ENCODE results near the gene OXGR1.
"Not testable (repeated sequence)": the region's sequence is repeated elsewhere in the genome, so short reads cannot be mapped to it uniquely, and the experiment has no call there.

Gene OXGR1

GRCh38 chr13:97004886-97005285, 10.6 kb upstream of the OXGR1 start:
- no peak for DNase-seq

GRCh38 chr13:97004096-97004876, 10.0 kb upstream of the OXGR1 start:
- DNase-seq = no peak

- DNase-seq = no peak
Observed at GRCh38 chr13:97003071-97003470, 8.8 kb upstream of the OXGR1 start.

DNA sequence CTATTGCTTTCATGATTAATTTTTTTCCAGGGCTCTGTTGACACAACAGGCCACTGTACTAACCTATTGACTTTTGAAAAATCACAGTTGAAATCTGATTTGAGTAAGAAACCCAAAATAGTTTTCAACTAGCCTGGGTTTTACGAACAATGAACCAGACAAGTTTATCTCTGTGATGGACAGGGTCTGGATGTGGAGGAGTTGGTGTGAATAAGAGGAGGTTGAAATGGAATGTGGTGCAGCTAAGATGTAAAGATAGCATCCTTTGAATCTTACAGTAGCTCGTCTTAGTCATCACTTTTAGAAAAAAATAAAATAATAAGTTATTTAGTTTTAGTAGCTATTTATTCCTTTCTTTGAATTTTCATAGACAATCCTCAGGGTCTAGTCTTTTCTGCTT, 8.3 kb upstream of the OXGR1 start:
- DNase-seq = no peak

DNA sequence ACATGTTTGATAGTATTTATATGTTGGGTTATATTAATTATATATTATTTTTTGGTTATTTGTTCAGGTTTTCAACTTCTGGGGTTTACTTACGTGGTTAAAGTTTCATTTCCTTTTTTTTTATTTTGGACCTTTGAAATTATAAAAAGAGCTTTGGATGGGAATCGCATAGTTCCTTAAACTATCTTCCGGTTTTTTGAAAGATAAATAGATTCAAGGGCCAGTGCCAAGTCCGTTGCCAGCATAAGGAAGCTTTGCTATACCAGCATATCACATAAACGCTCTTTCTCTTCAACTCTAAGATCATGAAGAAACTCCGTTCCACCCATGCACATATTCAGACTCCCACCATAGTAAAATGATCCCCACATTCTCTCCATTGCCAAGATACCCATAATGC, 7.4 kb upstream of the OXGR1 start:
- DNase-seq = no peak

GRCh38 chr13:97000295-97000925, 6.1 kb upstream of the OXGR1 start:
- DNase-seq = no peak

DNA sequence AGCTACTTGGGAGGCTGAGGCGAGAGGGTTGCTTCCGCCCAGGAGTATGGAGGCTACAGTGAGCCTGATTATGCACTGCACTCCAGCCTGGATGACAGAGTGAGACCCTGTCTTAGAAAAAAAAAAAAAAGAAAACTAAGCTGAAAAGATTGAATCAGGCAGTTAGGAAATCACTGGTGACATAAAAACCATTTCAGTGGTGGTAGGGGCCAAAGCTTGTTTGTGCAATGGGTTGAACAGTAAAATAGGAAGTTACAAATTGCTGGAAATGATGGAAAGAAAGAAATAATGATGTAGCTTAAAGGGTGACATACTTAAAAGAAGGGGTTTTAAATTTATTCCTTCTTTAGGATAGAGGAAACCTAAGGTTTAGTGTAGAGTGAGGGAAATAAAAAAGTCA, 4.8 kb upstream of the OXGR1 start:
- no peak for DNase-seq

GRCh38 chr13:96998051-96998450, 3.8 kb upstream of the OXGR1 start:
- DNase-seq = no peak

- DNase-seq = no peak
Observed at GRCh38 chr13:96996886-96997285, 2.6 kb upstream of the OXGR1 start.

DNA sequence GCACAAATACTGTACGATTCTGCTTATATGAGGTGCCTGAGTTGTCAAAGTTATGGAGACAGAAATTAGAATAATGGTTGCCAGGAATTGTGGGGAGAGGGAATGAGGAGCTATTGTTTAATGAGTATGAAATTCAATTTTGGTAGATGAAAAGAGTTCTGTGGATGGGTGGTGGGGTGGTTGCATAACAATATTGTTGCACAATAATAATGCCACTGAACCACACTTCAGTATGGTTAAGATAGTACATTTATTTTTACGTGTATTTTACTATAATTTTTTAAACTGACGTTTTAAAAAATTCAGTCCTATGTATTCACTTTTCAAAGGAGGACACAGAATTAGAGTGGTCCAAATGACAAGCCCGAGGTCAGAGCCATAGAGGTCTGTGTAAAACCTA, 1.8 kb upstream of the OXGR1 start:
- no peak for DNase-seq

GRCh38 chr13:96994858-96995243, 575 bp upstream of the OXGR1 start:
- no peak for DNase-seq

DNA sequence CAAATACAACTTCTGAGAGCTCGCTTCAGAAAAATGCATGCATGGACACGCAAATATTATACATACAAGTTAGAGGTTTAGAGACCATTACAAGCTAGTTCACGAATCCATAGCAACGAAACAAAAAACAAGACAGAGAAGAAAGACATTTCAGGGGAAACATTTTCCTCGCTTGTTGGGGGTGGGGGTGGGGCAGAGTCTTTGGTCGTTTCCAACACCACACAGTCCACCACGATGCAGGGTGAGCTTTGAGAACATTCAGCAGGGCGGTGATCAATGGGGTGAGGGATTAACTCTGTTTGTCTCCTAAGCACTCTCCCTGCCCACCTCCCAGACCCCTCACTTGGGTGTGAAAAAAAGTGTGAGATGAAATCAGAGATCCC, 651 bp downstream of the OXGR1 start:
- peak in 1 of 2 experiments; percentile 39 for DNase-seq

DNA sequence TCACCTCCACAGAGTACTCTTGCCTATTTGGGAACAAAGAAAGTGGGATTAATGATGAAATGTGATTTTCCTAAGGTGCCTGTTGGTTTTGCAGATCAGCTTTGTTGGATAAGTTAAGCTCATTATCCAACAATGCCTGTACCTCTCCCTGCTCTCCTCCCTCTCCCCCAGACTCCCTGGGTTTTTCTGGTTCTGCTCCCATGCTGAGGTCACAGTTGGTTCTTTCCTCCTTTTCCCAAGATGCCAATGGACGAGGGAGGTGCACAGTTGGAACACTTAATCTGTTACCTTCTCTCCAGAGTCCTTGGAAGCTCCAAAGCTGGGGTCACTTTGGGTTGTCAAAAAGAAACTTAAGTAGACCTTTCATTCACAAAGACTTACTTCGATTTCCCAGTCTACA, 1.6 kb downstream of the OXGR1 start:
- no peak for DNase-seq

- no peak for DNase-seq
Observed at GRCh38 chr13:96991072-96991471, 3.2 kb downstream of the OXGR1 start.

GRCh38 chr13:96988441-96988840, 5.8 kb downstream of the OXGR1 start:
- no peak for DNase-seq

- DNase-seq = peak; percentile 91 to 94
Observed at GRCh38 chr13:96984051-96984508, 10.2 kb downstream of the OXGR1 start.

- DNase-seq = no peak
Observed at GRCh38 chr13:96982672-96983071, 11.6 kb downstream of the OXGR1 start.

DNA sequence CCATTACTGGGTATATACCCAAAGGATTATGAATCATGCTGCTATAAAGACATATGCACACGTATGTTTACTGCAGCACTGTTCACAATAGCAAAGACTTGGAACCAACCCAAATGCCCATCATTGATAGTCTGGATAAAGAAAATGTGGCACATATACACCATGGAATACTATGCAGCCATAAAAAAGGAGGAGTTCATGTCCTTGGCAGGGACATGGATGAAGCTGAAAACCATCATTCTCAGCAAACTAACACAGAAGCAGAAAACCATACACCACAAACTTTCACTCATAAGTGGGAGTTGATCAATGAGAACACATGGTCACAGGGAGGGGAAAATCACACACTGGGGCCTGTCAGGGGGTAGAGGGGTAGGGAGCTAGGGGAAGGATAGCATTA, 14.4 kb downstream of the OXGR1 start:
- not testable (repeated sequence) for DNase-seq

GRCh38 chr13:96968027-96968426, 26.2 kb downstream of the OXGR1 start:
- DNase-seq = no peak

DNA sequence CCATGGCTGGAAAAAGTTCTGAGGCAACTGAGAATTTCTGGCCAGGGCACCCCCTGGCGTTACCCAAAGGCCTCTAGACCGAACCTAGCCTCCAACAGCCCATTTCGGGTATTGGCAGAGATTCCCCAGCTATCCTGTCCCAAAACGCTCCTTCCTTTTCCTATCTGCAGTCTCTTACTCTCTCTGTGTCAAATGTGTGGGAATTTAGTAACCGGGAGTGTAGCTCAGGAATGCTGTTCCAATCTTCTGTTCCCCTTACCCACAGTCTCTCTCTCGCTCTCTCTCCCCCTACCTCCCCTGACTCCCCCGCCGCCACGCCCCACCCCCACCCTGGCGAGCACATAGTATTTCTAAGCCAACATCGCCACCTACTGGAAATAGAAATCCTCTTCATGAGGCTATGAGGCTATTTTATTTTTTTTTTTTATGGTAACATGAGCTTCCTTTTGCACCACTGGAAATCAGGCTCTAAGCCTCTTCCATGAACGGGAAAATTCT, 27.0 kb downstream of the OXGR1 start:
- peak in 1 of 2 experiments; percentile 38 for DNase-seq

GRCh38 chr13:96966415-96967102, 27.7 kb downstream of the OXGR1 start:
- no peak for DNase-seq

DNA sequence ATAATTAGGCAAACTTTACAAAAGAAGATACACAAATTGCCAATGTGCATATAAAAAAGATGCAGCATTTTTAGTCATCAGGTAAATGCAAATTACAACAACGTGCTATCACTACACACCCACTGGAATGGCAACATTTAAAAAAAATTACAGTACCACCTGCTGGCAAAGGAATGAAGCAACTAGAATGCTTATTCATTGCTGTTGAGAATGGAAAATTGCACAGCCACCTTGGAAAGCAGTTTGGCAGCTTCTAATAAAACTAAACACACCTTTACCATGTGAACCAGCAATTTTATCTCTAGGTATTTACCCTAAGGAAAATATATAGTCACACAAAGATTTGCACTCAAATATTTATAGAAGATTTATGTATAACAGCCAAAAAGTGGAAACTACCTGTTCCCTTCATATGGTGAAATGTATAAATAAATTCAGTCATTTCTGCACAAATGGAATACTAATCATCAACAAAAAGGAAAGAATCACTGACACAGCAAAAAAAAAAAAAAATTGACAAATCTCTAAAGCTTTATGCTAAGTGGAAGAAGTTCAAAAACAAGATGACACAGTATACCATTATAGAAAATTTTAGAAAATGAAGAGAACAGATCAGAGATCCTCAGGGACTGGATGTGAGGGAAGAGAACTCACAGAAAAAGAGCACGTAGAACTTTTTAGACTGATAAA, 30.3 kb downstream of the OXGR1 start:
- peak in 1 of 2 experiments; percentile 54 for DNase-seq

GRCh38 chr13:96960379-96960778, 33.9 kb downstream of the OXGR1 start:
- no peak for DNase-seq

All from NCI-H526 (cell line).